Fibroblast of lung (primary cell): Measurements from ENCODE around the gene UBAP1L. TPM values are rescaled to one million over a fixed set of nuclear protein-coding genes. Genes with fewer than 3 reads are reported as not detected.
"Not testable (repeated sequence)": the region's sequence is repeated elsewhere in the genome, so short reads cannot be mapped to it uniquely, and the experiment has no call there.

Experiments used
- DNase-seq, 2 donors: peaks; one replicate each; pipeline versions ENCODE4 v3.0.0 to v3.0.0-alpha.2; 2010; ENCODE audit warnings: low read depth in 2 of 2
- H2AFZ ChIP-seq: 2 replicates; pipeline ENCODE4 v1.5.1; 2012; ENCODE audit warnings: low read length, control low read depth, inconsistent platforms
- H3K27ac ChIP-seq: 2 replicates; pipeline ENCODE4 v1.5.1; 2011; ENCODE audit warnings: low read length, control low read depth; ENCODE audit not compliant: insufficient read depth
- H3K27me3 ChIP-seq: 2 replicates; pipeline ENCODE4 v1.5.1; 2011; ENCODE audit warnings: mild to moderate bottlenecking, low read length; ENCODE audit not compliant: control insufficient read depth, insufficient read depth
- H3K36me3 ChIP-seq: 2 replicates; pipeline ENCODE4 v1.5.1; 2011; ENCODE audit warnings: low read length; ENCODE audit not compliant: control insufficient read depth, insufficient read depth
- H3K4me1 ChIP-seq: 2 replicates; pipeline ENCODE4 v1.5.1; 2011; ENCODE audit warnings: low read length; ENCODE audit not compliant: control insufficient read depth, insufficient read depth; ENCODE audit errors: extremely low read depth
- H3K4me2 ChIP-seq: 2 replicates; pipeline ENCODE4 v1.5.1; 2011; ENCODE audit warnings: low read length, control low read depth; ENCODE audit not compliant: insufficient read depth; ENCODE audit errors: extremely low read depth
- H3K4me3 ChIP-seq, 4 experiments: fragments of 200-600 bp in 1 of 4; sonication (generic) in 1 of 4; replicated peaks in 1 of 4; 2 replicates each; pipeline ENCODE4 v1.5.1; 2011 to 2016; ENCODE audit warnings: low read length in 4 of 4, low read depth in 3 of 4, mild to moderate bottlenecking in 3 of 4, control low read depth in 2 of 4, inconsistent platforms in 1 of 4, mixed read lengths in 1 of 4; ENCODE audit not compliant: insufficient read depth in 1 of 4; ENCODE audit errors: control extremely low read depth in 1 of 4
- H3K79me2 ChIP-seq: 2 replicates; pipeline ENCODE4 v1.5.1; 2012; ENCODE audit warnings: mild to moderate bottlenecking, low read length, inconsistent platforms; ENCODE audit not compliant: control insufficient read depth, insufficient read depth
- H3K9ac ChIP-seq: 2 replicates; pipeline ENCODE4 v1.5.1; 2011; ENCODE audit warnings: mild to moderate bottlenecking, low read length, control low read depth; ENCODE audit not compliant: insufficient read depth
- H3K9me3 ChIP-seq: 2 replicates; pipeline ENCODE4 v1.5.1; 2012; ENCODE audit warnings: low read depth, low read length; ENCODE audit not compliant: control insufficient read depth, insufficient read depth
- H4K20me1 ChIP-seq: 2 replicates; pipeline ENCODE4 v1.5.1; 2011; ENCODE audit warnings: low read length; ENCODE audit not compliant: control insufficient read depth, insufficient read depth; ENCODE audit errors: extremely low read depth
- CTCF ChIP-seq, 2 donors: IDR thresholded peaks in 1 of 2; conservative IDR thresholded peaks in 1 of 2; 1 replicate in 1 of 2; 2 replicates in 1 of 2; pipeline ENCODE4 v1.5.1; 2011 to 2012; ENCODE audit warnings: low read length in 2 of 2, control low read depth in 1 of 2, inconsistent platforms in 1 of 2, low read depth in 1 of 2, mild to moderate bottlenecking in 1 of 2
- EZH2 ChIP-seq: IDR thresholded peaks from 2 replicates; pipeline ENCODE4 v1.5.1; 2012; ENCODE audit warnings: low read length, control low read depth, mild to moderate bottlenecking; ENCODE audit errors: missing control alignments
- polyA plus RNA-seq, 2 donors: library from polyadenylated mRNA; depleted of rRNA in 1 of 2; stranded (reverse) in 1 of 2; unstranded in 1 of 2; fragments of >200 nt; gene quantifications; 2 replicates each; pipeline ENCODE4 v1.2.1, GENCODE V29; 2011 to 2012; ENCODE audit warnings: missing spikeins in 1 of 2
- total RNA-seq: library from RNA; depleted of rRNA; stranded (reverse); fragments of >200 nt; gene quantifications from 2 replicates; pipeline ENCODE4 v1.2.1, GENCODE V29; 2014

The UBAP1L gene
- total and polyA plus RNA-seq, 2 donors (not counting 1 experiment from before 2014, with no cell fraction given): 0.33 to 0.99 TPM

GRCh38 chr15:65044724-65045481, 70.1 kb downstream of the UBAP1L start, which contains the start of gene SLC51B:
SLC51B (plus strand) TSS chr15:65045387; CDS start chr15:65050005, 4,618 bp downstream.
- no peaks in the 10 kb centered on the region for H3K9me3 ChIP-seq
- DNase-seq: peak in 1 of 2 donors; percentile 81
- H3K4me2 ChIP-seq: peak within 1 kb of the TSS; percentile 57
- H4K20me1 ChIP-seq: no peaks in the 10 kb centered on the region
- H3K79me2 ChIP-seq: no peaks in the 10 kb centered on the region
- no peak within 1 kb of the TSS for H2AFZ ChIP-seq
- H3K36me3 ChIP-seq: no peaks in the 10 kb centered on the region
- TF ChIP-seq EZH2 (no peak), CTCF (conservative IDR thresholded peaks at IDR 0.05 in 1 of 2, IDR thresholded peaks at IDR 0.05 in 1 of 2; ENCODE audit: low read depth in 1 of 2, low read length in 2 of 2) (no peak)
- peaks cover 28% of the 10 kb centered on the region for H3K4me1 ChIP-seq
- peak within 1 kb of the TSS; percentile 38 for H3K27ac ChIP-seq
- H3K27me3 ChIP-seq: no peaks in the 10 kb centered on the region
- no peak within 1 kb of the TSS for H3K4me3 ChIP-seq
- no peak within 1 kb of the TSS for H3K9ac ChIP-seq

GRCh38 chr15:65044218-65044617, 70.8 kb downstream of the UBAP1L start:
- not testable (repeated sequence) for H3K36me3 ChIP-seq, H3K27ac ChIP-seq, H2AFZ ChIP-seq, H4K20me1 ChIP-seq, H3K4me3 ChIP-seq, H3K79me2 ChIP-seq, H3K27me3 ChIP-seq, H3K9ac ChIP-seq, H3K9me3 ChIP-seq
- Histone ChIP-seq H3K4me1 (peaks cover 22% of the 10 kb centered on the region), H3K4me2 (peak overlapping the region; percentile 48)
- DNase-seq: peak; percentile 70 to 75

GRCh38 chr15:65042776-65043327, 72.1 kb downstream of the UBAP1L start:
- Histone ChIP-seq H3K4me3 (no peak overlapping the region), H2AFZ (no peak overlapping the region)
- TF ChIP-seq EZH2 (no peak), CTCF (conservative IDR thresholded peaks at IDR 0.05 in 1 of 2, IDR thresholded peaks at IDR 0.05 in 1 of 2; ENCODE audit: low read depth in 1 of 2, low read length in 2 of 2) (no peak)

More at GRCh38 chr15:65042776-65043327, 72.1 kb downstream of the UBAP1L start:
- Histone ChIP-seq H3K36me3 (no peaks in the 10 kb centered on the region), H3K27me3 (no peaks in the 10 kb centered on the region), H3K9ac (no peak overlapping the region), H4K20me1 (no peaks in the 10 kb centered on the region), H3K4me2 (no peak overlapping the region), H3K9me3 (no peaks in the 10 kb centered on the region), H3K27ac (no peak overlapping the region), H3K79me2 (no peaks in the 10 kb centered on the region), H3K4me1 (peaks cover 22% of the 10 kb centered on the region)
- no peak for DNase-seq

Other genes with a start within 250 kb of the UBAP1L start
- gene ANKDD1A, start 203.3 kb downstream of the UBAP1L start, total RNA-seq: 6.7 and 13.2 TPM in 2 replicates
- gene ANKDD1A, start 203.3 kb downstream of the UBAP1L start, polyA plus RNA-seq: 3.2 and 8.2 TPM in 2 replicates
- gene SPG21, start 125.3 kb downstream of the UBAP1L start, total RNA-seq: 68.4 and 90.4 TPM in 2 replicates
- 89.9 and 95.3 TPM in 2 replicates for gene SPG21, start 125.3 kb downstream of the UBAP1L start, polyA plus RNA-seq
- 17.0 and 17.5 TPM in 2 replicates for gene MTFMT, start 85.6 kb downstream of the UBAP1L start, total RNA-seq
- 12.6 and 16.6 TPM in 2 replicates for gene MTFMT, start 85.6 kb downstream of the UBAP1L start, polyA plus RNA-seq
- 0.51 and 0.66 TPM in 2 replicates for gene SLC51B, start 69.8 kb downstream of the UBAP1L start, total RNA-seq
- gene SLC51B, start 69.8 kb downstream of the UBAP1L start, polyA plus RNA-seq: 0.98 and 1.2 TPM in 2 replicates
- 49.3 and 50.5 TPM in 2 replicates for gene RASL12, start 47.2 kb downstream of the UBAP1L start, total RNA-seq
- gene RASL12, start 47.2 kb downstream of the UBAP1L start, polyA plus RNA-seq: 9.1 and 16.9 TPM in 2 replicates
- gene KBTBD13, start 38.5 kb downstream of the UBAP1L start, total RNA-seq: not detected in 2 replicates
- 0.02 TPM in 1 of 2 replicates, not detected in the other for gene KBTBD13, start 38.5 kb downstream of the UBAP1L start, polyA plus RNA-seq
- gene PDCD7, start 18.6 kb upstream of the UBAP1L start, total RNA-seq: 17.0 and 18.5 TPM in 2 replicates
- gene PDCD7, start 18.6 kb upstream of the UBAP1L start, polyA plus RNA-seq: 21.7 and 23.0 TPM in 2 replicates
- 36.2 and 42.1 TPM in 2 replicates for gene CLPX, start 70.1 kb upstream of the UBAP1L start, total RNA-seq
- gene CLPX, start 70.1 kb upstream of the UBAP1L start, polyA plus RNA-seq: 50.4 and 53.4 TPM in 2 replicates
- gene CILP, start 96.3 kb upstream of the UBAP1L start, total RNA-seq: 0.17 and 0.26 TPM in 2 replicates
- 0.06 and 0.17 TPM in 2 replicates for gene CILP, start 96.3 kb upstream of the UBAP1L start, polyA plus RNA-seq
- gene PARP16, start 171.7 kb upstream of the UBAP1L start, total RNA-seq: 2.6 and 3.6 TPM in 2 replicates
- gene PARP16, start 171.7 kb upstream of the UBAP1L start, polyA plus RNA-seq: 2.9 and 4.9 TPM in 2 replicates
- not detected in 2 replicates for gene RNU5A-1, start 180.9 kb upstream of the UBAP1L start, total RNA-seq
- gene RNU5A-1, start 180.9 kb upstream of the UBAP1L start, polyA plus RNA-seq: not detected in 2 replicates
- gene RNU5B-1, start 189.5 kb upstream of the UBAP1L start, total RNA-seq: not detected in 2 replicates
- not detected in 2 replicates for gene RNU5B-1, start 189.5 kb upstream of the UBAP1L start, polyA plus RNA-seq